Astrocyte (in vitro differentiated cells and primary cell): ENCODE data around the gene TICAM1.

ENCODE experiments used
- CTCF ChIP-seq: IDR thresholded peaks from 2 replicates; pipeline ENCODE4 v1.5.1; 2011; ENCODE audit warnings: low read depth, mild to moderate bottlenecking, inconsistent platforms, low read length, moderate library complexity; ENCODE audit not compliant: insufficient read depth
- EZH2 ChIP-seq: IDR thresholded peaks from 2 replicates; pipeline ENCODE4 v1.6.1; 2012; ENCODE audit warnings: mild to moderate bottlenecking, low read length, inconsistent platforms; ENCODE audit not compliant: insufficient read depth

DNA sequence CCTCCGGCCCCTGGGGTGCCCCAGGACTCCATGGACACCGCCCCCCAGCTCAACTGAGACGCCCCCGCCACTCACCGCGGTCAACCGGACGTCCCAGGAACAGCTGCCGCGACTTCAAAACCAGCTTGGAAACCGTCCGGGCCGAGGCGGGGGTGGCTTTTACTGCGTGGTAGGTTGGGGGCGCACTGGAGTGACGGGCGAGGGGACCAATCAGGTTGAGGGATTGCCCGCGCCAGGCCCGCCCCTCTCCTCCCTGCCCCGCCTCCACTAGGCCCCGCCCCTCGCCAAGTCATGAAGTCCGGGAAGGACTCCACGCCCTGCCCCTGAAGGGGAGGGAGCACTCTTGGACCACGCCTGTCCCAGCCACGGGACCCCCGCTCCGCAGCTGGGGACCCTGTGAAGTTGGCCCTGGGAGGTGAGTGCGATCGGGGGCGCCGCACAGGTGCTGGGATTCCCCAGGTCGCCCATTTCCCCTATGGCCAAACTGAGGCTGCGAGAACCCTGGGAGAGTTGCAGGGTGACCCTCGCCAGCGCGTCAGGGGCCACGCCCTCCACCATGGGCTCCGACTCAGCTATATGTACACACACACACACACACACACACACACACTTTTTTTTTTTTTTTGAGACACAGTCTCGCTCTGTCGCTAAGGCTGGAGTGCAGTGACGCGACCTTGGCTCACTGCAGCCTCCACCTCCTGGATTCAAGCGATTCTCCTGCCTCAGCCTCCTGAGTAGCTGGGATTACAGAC lies 36.2 kb upstream of the TICAM1 start, which contains the start of gene PLIN3:
- no peak for TF ChIP-seq CTCF
- TF ChIP-seq EZH2, result no peak
